ENCODE measurements around the gene TXNL4A.

DNA sequence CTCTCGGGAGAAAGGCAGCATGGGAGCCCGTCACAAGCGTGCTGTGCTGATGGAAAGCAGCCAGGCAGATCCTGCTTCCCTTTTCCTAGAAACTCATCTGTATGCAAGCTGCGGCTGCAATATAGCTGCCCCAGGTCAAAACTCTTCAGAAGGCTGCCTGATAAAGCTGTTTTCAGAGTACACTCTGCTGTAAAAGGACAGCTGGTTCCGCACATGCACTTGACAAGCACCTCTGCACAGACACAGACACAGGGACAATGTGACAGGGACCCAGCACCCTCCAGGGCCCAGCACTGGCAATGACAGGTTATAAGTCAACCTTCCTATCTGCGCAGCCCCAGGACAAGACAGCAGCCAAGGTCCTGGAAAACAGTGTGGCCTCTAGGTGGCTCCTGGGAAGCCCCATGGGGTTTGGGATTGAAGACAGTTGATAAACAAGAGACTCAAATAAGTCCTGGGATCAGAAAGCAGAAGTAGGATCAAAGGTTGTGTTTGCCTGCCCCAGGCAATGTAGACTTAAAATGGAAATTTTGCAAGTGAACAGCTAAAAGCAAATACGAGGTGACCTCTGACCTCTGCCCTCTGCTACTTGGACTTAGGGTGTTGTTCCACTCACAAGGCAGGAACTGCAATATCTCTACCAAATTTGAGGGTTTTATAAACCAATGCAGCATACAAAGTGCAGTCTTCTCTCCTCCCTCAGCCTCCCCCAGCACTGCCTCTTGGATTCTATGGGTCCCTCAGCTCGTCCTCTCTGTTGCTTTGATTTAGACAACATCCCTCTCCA, 53.9 kb downstream of the TXNL4A start:
- TF ChIP-seq, protein P1, sequence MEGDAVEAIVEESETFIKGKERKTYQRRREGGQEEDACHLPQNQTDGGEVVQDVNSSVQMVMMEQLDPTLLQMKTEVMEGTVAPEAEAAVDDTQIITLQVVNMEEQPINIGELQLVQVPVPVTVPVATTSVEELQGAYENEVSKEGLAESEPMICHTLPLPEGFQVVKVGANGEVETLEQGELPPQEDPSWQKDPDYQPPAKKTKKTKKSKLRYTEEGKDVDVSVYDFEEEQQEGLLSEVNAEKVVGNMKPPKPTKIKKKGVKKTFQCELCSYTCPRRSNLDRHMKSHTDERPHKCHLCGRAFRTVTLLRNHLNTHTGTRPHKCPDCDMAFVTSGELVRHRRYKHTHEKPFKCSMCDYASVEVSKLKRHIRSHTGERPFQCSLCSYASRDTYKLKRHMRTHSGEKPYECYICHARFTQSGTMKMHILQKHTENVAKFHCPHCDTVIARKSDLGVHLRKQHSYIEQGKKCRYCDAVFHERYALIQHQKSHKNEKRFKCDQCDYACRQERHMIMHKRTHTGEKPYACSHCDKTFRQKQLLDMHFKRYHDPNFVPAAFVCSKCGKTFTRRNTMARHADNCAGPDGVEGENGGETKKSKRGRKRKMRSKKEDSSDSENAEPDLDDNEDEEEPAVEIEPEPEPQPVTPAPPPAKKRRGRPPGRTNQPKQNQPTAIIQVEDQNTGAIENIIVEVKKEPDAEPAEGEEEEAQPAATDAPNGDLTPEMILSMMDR (IDR thresholded peaks at IDR 0.05), result no peak
- TF ChIP-seq POLR2AphosphoS5 (IDR thresholded peaks at IDR 0.05; ENCODE audit: low read depth, low read length) (no peak), TCF7L2 (IDR thresholded peaks at IDR 0.05; ENCODE audit: low read depth, low read length) (peak; percentile 28; the same call in 1 of the 2 replicates), SIN3A (IDR thresholded peaks at IDR 0.05; ENCODE audit: borderline replicate concordance, insufficient read depth, low read depth, low read length) (no peak)
- TF ChIP-seq, protein P2, sequence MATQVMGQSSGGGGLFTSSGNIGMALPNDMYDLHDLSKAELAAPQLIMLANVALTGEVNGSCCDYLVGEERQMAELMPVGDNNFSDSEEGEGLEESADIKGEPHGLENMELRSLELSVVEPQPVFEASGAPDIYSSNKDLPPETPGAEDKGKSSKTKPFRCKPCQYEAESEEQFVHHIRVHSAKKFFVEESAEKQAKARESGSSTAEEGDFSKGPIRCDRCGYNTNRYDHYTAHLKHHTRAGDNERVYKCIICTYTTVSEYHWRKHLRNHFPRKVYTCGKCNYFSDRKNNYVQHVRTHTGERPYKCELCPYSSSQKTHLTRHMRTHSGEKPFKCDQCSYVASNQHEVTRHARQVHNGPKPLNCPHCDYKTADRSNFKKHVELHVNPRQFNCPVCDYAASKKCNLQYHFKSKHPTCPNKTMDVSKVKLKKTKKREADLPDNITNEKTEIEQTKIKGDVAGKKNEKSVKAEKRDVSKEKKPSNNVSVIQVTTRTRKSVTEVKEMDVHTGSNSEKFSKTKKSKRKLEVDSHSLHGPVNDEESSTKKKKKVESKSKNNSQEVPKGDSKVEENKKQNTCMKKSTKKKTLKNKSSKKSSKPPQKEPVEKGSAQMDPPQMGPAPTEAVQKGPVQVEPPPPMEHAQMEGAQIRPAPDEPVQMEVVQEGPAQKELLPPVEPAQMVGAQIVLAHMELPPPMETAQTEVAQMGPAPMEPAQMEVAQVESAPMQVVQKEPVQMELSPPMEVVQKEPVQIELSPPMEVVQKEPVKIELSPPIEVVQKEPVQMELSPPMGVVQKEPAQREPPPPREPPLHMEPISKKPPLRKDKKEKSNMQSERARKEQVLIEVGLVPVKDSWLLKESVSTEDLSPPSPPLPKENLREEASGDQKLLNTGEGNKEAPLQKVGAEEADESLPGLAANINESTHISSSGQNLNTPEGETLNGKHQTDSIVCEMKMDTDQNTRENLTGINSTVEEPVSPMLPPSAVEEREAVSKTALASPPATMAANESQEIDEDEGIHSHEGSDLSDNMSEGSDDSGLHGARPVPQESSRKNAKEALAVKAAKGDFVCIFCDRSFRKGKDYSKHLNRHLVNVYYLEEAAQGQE (IDR thresholded peaks at IDR 0.05; ENCODE audit: insufficient read depth in 1 of 2, low read depth in 2 of 2, low read length in 1 of 2), result no peak
